Neural crest cell (in vitro differentiated cells): ENCODE measurements around the gene ADAMTS17. TPM values are rescaled to one million over a fixed set of nuclear protein-coding genes. Genes with fewer than 3 reads are reported as not detected.
A peak's percentile ranks its signal among the peaks of the same experiment; 100 is the strongest.

Experiments used
- DNase-seq: peaks from one replicate; pipeline ENCODE4 v3.0.0; 2021; ENCODE audit warnings: low read depth, mixed read lengths, low spot score
- H3K27ac Mint-ChIP-seq: one replicate; pipeline ENCODE4 v1.8.0; 2021; ENCODE audit warnings: mild to moderate bottlenecking, mixed read lengths; ENCODE audit not compliant: unreplicated experiment
- H3K27me3 Mint-ChIP-seq: 2 replicates; pipeline ENCODE4 v1.8.0; 2021; ENCODE audit warnings: low read depth, mild to moderate bottlenecking, mixed read lengths
- H3K36me3 Mint-ChIP-seq: 2 replicates; pipeline ENCODE4 v1.8.0; 2021; ENCODE audit warnings: low read depth, mild to moderate bottlenecking, mixed read lengths
- H3K4me1 Mint-ChIP-seq: 2 replicates; pipeline ENCODE4 v1.8.0; 2021; ENCODE audit warnings: mixed read lengths
- H3K4me3 Mint-ChIP-seq: one replicate; pipeline ENCODE4 v1.8.0; 2021; ENCODE audit warnings: mild to moderate bottlenecking, mixed read lengths
- H3K9me3 Mint-ChIP-seq: 2 replicates; pipeline ENCODE4 v1.8.0; 2021; ENCODE audit warnings: mixed read lengths
- total RNA-seq: library from RNA; stranded (reverse); gene quantifications from 2 replicates; pipeline ENCODE4 v1.2.1, GENCODE V29; 2021
- TF ChIP-seq, protein P1 (sequence below): fragments of 200-600 bp; sonication (generic); conservative IDR thresholded peaks from 2 replicates; pipeline ENCODE4 v1.5.0; 2021; ENCODE audit warnings: antibody characterized with exemption, mild to moderate bottlenecking

The ADAMTS17 gene
- total RNA-seq, 1 donor from 2014 or later = 2.3 TPM

DNA sequence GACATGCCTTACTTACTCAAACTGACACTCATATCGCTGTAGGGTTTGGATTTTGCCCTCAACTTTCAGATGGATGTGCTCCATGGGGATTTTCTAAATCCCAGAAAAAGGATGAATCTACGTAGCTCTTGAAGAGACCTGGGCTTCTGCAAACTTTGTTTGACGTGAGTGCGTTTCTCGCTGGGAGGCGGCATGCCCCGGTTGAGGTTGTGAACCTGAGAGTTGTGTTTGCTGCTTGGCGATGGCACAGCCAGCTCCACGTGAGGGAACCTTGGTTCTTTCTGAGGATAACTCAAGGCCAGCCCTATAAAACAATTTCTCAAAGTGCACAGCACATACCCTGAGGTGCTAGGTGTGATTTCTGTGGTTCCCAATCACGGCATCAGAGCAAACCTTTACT lies 209.5 kb downstream of the ADAMTS17 start:
- Mint-ChIP-seq H3K27ac (no peak overlapping the region), H3K27me3 (no peaks in the 10 kb centered on the region), H3K9me3 (peaks cover 2% of the 10 kb centered on the region), H3K4me1 (peaks cover 3% of the 10 kb centered on the region), H3K4me3 (no peak overlapping the region), H3K36me3 (no peaks in the 10 kb centered on the region)
- DNase-seq = no peak
- TF ChIP-seq, protein P1, sequence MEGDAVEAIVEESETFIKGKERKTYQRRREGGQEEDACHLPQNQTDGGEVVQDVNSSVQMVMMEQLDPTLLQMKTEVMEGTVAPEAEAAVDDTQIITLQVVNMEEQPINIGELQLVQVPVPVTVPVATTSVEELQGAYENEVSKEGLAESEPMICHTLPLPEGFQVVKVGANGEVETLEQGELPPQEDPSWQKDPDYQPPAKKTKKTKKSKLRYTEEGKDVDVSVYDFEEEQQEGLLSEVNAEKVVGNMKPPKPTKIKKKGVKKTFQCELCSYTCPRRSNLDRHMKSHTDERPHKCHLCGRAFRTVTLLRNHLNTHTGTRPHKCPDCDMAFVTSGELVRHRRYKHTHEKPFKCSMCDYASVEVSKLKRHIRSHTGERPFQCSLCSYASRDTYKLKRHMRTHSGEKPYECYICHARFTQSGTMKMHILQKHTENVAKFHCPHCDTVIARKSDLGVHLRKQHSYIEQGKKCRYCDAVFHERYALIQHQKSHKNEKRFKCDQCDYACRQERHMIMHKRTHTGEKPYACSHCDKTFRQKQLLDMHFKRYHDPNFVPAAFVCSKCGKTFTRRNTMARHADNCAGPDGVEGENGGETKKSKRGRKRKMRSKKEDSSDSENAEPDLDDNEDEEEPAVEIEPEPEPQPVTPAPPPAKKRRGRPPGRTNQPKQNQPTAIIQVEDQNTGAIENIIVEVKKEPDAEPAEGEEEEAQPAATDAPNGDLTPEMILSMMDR = no peak

GRCh38 chr15:100131321-100132224 lies 210.2 kb downstream of the ADAMTS17 start:
- Mint-ChIP-seq H3K27ac (no peak overlapping the region), H3K36me3 (no peaks in the 10 kb centered on the region), H3K4me1 (peaks cover 3% of the 10 kb centered on the region), H3K27me3 (no peaks in the 10 kb centered on the region), H3K9me3 (peaks cover 2% of the 10 kb centered on the region), H3K4me3 (no peak overlapping the region)
- TF ChIP-seq, protein P1 = peak; percentile 30
- DNase-seq = peak; percentile 23

DNA sequence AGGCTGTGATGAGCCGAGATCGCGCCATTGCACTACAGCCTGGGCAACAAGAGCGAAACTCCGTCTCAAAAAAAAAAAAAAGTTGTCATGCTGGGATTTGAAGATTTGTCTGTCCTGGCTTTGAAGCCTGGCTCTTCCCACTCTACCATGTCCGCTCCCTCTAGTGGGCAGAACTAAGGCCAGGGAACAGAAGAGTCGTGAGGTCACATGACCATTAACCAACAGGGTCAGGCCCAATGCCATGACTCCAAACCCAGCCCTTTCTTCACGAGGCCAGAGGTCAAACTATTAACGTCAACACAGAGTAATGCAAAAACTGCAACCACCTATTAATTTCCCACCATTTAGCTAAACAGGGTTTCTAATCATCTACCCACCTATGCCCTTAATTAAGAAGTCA lies 212.1 kb downstream of the ADAMTS17 start:
- H3K27me3 Mint-ChIP-seq = no peaks in the 10 kb centered on the region
- no peak overlapping the region for H3K27ac Mint-ChIP-seq
- no peaks in the 10 kb centered on the region for H3K36me3 Mint-ChIP-seq
- peaks cover 3% of the 10 kb centered on the region for H3K4me1 Mint-ChIP-seq
- H3K4me3 Mint-ChIP-seq = no peak overlapping the region
- TF ChIP-seq, protein P1 = no peak
- DNase-seq = no peak
- H3K9me3 Mint-ChIP-seq = no peaks in the 10 kb centered on the region

DNA sequence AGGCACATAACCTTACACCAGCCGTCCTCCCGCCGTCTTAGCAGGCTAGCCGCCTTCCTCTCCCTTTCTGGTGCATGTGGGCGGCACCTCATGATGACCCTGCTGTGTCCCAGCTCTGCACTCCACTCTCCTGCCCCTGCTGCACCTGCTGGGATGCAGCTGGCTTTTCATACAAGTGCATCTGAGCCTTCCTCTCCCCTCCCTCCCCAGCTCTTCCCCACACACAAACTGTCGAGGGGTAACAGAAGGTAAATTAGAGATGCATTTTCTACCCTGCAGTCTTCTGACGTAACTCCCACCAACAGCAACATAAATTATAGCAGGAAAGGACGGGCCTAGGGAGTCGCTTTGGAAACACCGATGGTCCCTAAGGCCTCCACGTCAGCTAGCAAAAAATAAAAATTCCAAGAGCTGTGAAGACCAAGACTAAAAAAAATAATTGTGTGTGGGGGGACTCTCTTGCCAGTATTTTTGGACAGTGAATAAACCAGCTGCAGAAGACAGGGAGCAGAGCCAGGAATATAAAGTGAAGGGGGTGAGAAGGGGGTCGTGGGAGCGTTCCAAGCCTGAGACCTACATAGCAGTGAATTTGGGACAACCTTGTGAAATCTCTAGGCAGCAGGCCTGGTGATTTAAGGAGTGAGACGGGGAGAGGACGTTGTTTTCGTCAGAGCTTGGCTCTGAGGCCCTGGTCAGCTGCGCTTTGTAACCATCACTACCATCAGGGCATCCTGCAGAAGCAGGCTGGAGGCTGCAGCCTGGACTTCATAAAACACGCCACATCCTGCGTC lies 216.2 kb downstream of the ADAMTS17 start:
- no peak overlapping the region for H3K4me3 Mint-ChIP-seq
- TF ChIP-seq, protein P1 = no peak
- no peak for DNase-seq
- H3K27ac Mint-ChIP-seq = no peak overlapping the region
- H3K27me3 Mint-ChIP-seq = no peaks in the 10 kb centered on the region
- H3K4me1 Mint-ChIP-seq = peaks cover 3% of the 10 kb centered on the region
- peaks cover 7% of the 10 kb centered on the region for H3K36me3 Mint-ChIP-seq
- peaks cover 10% of the 10 kb centered on the region for H3K9me3 Mint-ChIP-seq

- DNase-seq = no peak
- TF ChIP-seq, protein P1 = no peak
- Mint-ChIP-seq H3K4me1 (peaks cover 3% of the 10 kb centered on the region), H3K4me3 (no peak overlapping the region), H3K36me3 (peaks cover 7% of the 10 kb centered on the region), H3K27ac (peak overlapping the region; percentile 66), H3K9me3 (peaks cover 10% of the 10 kb centered on the region), H3K27me3 (no peaks in the 10 kb centered on the region)
Observed at GRCh38 chr15:100124936-100125335, 216.8 kb downstream of the ADAMTS17 start.
